Calu3 (cell line): ENCODE data around the gene NPHP4. TPM values are rescaled to one million over a fixed set of nuclear protein-coding genes. Genes with fewer than 3 reads are reported as not detected.

Experiments
- BruUV-seq: library from RNA; stranded (reverse); fragments of 400-500 nt; replicated peaks from 2 replicates; lab custom pipeline; 2021; lab: Mats Ljungman, UMichigan
- CTCF ChIA-PET: fragments of 300-600 bp; sonication (Branson Sonifier 250); formaldehyde crosslinking; loops from one replicate; lab custom pipeline; 2022; ENCODE audit warnings: antibody characterized with exemption; lab: Charles Lee
- DNase-seq: peaks from one replicate; pipeline ENCODE4 v3.0.0; 2022
- H3K27ac Mint-ChIP-seq: one replicate; pipeline ENCODE4 v1.8.0; 2022; ENCODE audit warnings: mixed read lengths; ENCODE audit not compliant: unreplicated experiment
- H3K27me3 Mint-ChIP-seq: one replicate; pipeline ENCODE4 v1.8.0; 2022; ENCODE audit warnings: mixed read lengths; ENCODE audit not compliant: unreplicated experiment
- H3K36me3 Mint-ChIP-seq: one replicate; pipeline ENCODE4 v1.8.0; 2022; ENCODE audit warnings: mild to moderate bottlenecking, moderate library complexity, mixed read lengths; ENCODE audit not compliant: insufficient read depth, unreplicated experiment
- H3K4me1 Mint-ChIP-seq: one replicate; pipeline ENCODE4 v1.8.0; 2022; ENCODE audit warnings: mild to moderate bottlenecking, low read depth, mixed read lengths; ENCODE audit not compliant: unreplicated experiment
- H3K4me3 Mint-ChIP-seq: one replicate; pipeline ENCODE4 v1.8.0; 2022; ENCODE audit warnings: mild to moderate bottlenecking, low read depth, moderate library complexity, mixed read lengths; ENCODE audit not compliant: unreplicated experiment
- H3K9me3 Mint-ChIP-seq: one replicate; pipeline ENCODE4 v1.8.0; 2022; ENCODE audit warnings: low read depth, mixed read lengths; ENCODE audit not compliant: unreplicated experiment
- CTCF ChIP-seq: fragments of 200-600 bp; IDR thresholded peaks from one replicate; pipeline ENCODE4 v1.8.0; 2022; ENCODE audit warnings: antibody characterized with exemption; ENCODE audit not compliant: unreplicated experiment
- intact Hi-C: fragments of 100-400 bp; cut with micrococcal nuclease; formaldehyde crosslinking; loops from one replicate; pipeline ENCODE4 v1.10.0; 2022; ENCODE audit not compliant: unreplicated experiment
- total RNA-seq: library from RNA; stranded (reverse); gene quantifications from 2 replicates; pipeline ENCODE4 v1.2.3, GENCODE V29; 2022

The NPHP4 gene
- total RNA-seq, 1 experiment from 2014 or later = 11.1 TPM

- H3K9me3 Mint-ChIP-seq = no peaks in the 10 kb centered on the region
- H3K4me1 Mint-ChIP-seq = peaks cover 8% of the 10 kb centered on the region
These were observed 55.4 kb downstream of the NPHP4 start for GRCh38 chr1:5936621-5937372.

GRCh38 chr1:5936126-5936525 is 56.1 kb downstream of the NPHP4 start:
- peaks cover 8% of the 10 kb centered on the region for H3K4me1 Mint-ChIP-seq
- no TSS peak for BruUV-seq
- H3K9me3 Mint-ChIP-seq = no peaks in the 10 kb centered on the region
- no peak overlapping the region for H3K4me3 Mint-ChIP-seq
- no peak for DNase-seq
- no peaks in the 10 kb centered on the region for H3K36me3 Mint-ChIP-seq
- CTCF ChIA-PET = no interaction called here
- no peaks in the 10 kb centered on the region for H3K27me3 Mint-ChIP-seq
- no peak overlapping the region for H3K27ac Mint-ChIP-seq
- intact Hi-C loops = no loop called here
- TF ChIP-seq CTCF = no peak

More at GRCh38 chr1:5936621-5937372, 55.4 kb downstream of the NPHP4 start:
- intact Hi-C loops = no loop called here
- CTCF ChIA-PET = interaction anchor here (0.6 kb wide), 1 partner anchor 623 kb away, joined by 8 read pairs; no protein-coding TSS in a partner anchor
- Mint-ChIP-seq H3K36me3 (no peaks in the 10 kb centered on the region), H3K27ac (no peak overlapping the region), H3K4me3 (no peak overlapping the region), H3K27me3 (no peaks in the 10 kb centered on the region)
- TF ChIP-seq CTCF = no peak
- DNase-seq = no peak
- no TSS peak for BruUV-seq

- intact Hi-C loops = no loop called here
- H3K27ac Mint-ChIP-seq = no peak overlapping the region
- no TSS peak for BruUV-seq
- H3K36me3 Mint-ChIP-seq = no peaks in the 10 kb centered on the region
- CTCF ChIA-PET = no interaction called here
- no peak for TF ChIP-seq CTCF
- no peak for DNase-seq
- H3K27me3 Mint-ChIP-seq = no peaks in the 10 kb centered on the region
- H3K4me3 Mint-ChIP-seq = no peak overlapping the region
- no peaks in the 10 kb centered on the region for H3K9me3 Mint-ChIP-seq
- peaks cover 8% of the 10 kb centered on the region for H3K4me1 Mint-ChIP-seq
These were observed 57.2 kb downstream of the NPHP4 start for GRCh38 chr1:5935026-5935425.

- Mint-ChIP-seq H3K36me3 (no peaks in the 10 kb centered on the region), H3K4me3 (no peak overlapping the region), H3K27me3 (no peaks in the 10 kb centered on the region), H3K9me3 (no peaks in the 10 kb centered on the region), H3K27ac (no peak overlapping the region), H3K4me1 (peaks cover 8% of the 10 kb centered on the region)
- intact Hi-C loops = no loop called here
- no TSS peak for BruUV-seq
- CTCF ChIA-PET = interaction anchor here (0.5 kb wide), 1 partner anchor 1393 kb away, joined by 3 read pairs; no protein-coding TSS in a partner anchor
- DNase-seq = no peak
- no peak for TF ChIP-seq CTCF
These were observed 58.0 kb downstream of the NPHP4 start for GRCh38 chr1:5934058-5934884.
